MCF 10A (cell line): ENCODE measurements around the gene TARP.
"Not testable (repeated sequence)": the region's sequence is repeated elsewhere in the genome, so short reads cannot be mapped to it uniquely, and the experiment has no call there.

Experiments used
- BruUV-seq: library from RNA; stranded (reverse); fragments of 400-500 nt; replicated peaks from 2 replicates; lab custom pipeline; 2021; lab: Mats Ljungman, UMichigan
- CTCF ChIA-PET: fragments of 300-600 bp; sonication (Branson Sonifier 250); formaldehyde crosslinking; extraction: SDS; loops from one replicate; lab custom pipeline; 2021; ENCODE audit warnings: antibody characterized with exemption, inconsistent platforms; lab: Yijun Ruan, JAX
- POLR2A ChIA-PET: fragments of 300-600, 350-650 bp; sonication (Branson Sonifier 250); formaldehyde crosslinking; extraction: SDS; loops from one replicate; lab custom pipeline; 2020; ENCODE audit warnings: antibody characterized with exemption, inconsistent platforms; lab: Yijun Ruan, JAX
- DNase-seq: peaks from one replicate; pipeline ENCODE4 v3.0.0-alpha.2; 2018; ENCODE audit not compliant: unreplicated experiment
- H3K27ac Mint-ChIP-seq: one replicate; pipeline ENCODE4 v1.8.0; 2022; ENCODE audit warnings: mild to moderate bottlenecking, low read depth, mixed read lengths; ENCODE audit not compliant: unreplicated experiment
- H3K27me3 Mint-ChIP-seq: one replicate; pipeline ENCODE4 v1.8.0; 2022; ENCODE audit warnings: mixed read lengths; ENCODE audit not compliant: insufficient read depth, unreplicated experiment
- H3K36me3 Mint-ChIP-seq: one replicate; pipeline ENCODE4 v1.8.0; 2022; ENCODE audit warnings: mild to moderate bottlenecking, moderate library complexity, mixed read lengths; ENCODE audit not compliant: insufficient read depth, unreplicated experiment
- H3K4me1 Mint-ChIP-seq: one replicate; pipeline ENCODE4 v1.8.0; 2022; ENCODE audit warnings: mixed read lengths; ENCODE audit not compliant: insufficient read depth, unreplicated experiment
- H3K4me3 Mint-ChIP-seq: one replicate; pipeline ENCODE4 v1.8.0; 2022; ENCODE audit warnings: mild to moderate bottlenecking, moderate library complexity, mixed read lengths; ENCODE audit not compliant: unreplicated experiment
- H3K9me3 Mint-ChIP-seq: one replicate; pipeline ENCODE4 v1.8.0; 2022; ENCODE audit warnings: mixed read lengths; ENCODE audit not compliant: unreplicated experiment
- intact Hi-C: fragments of 100-400 bp; cut with micrococcal nuclease; formaldehyde crosslinking; loops from 2 replicates; pipeline ENCODE4 v1.14.1; 2022
- TF ChIP-seq, protein P1 (sequence below): fragments of 200-600 bp; IDR thresholded peaks from one replicate; pipeline ENCODE4 v1.8.0; 2022; ENCODE audit warnings: antibody characterized with exemption, mild to moderate bottlenecking; ENCODE audit not compliant: unreplicated experiment

TARP gene

DNA sequence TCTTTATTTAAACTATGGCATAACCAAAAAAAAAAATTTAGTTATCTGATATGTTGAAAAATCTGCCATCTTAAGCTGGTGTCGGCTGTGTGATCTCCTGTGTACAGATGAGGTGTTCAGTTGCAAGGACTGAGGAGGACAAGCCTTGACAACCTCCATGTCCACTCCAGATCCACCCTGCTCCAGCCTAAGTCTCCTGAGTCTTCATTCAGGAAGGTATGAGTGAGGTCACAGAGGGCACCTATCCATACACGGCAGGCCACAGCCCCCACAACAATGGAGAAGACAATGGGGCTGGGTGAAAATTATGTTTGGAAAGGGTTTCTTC, 16.1 kb downstream of the TARP start:
- no peaks in the 10 kb centered on the region for H3K4me1 Mint-ChIP-seq
- H3K36me3 Mint-ChIP-seq = no peaks in the 10 kb centered on the region
- no TSS peak for BruUV-seq
- intact Hi-C loops = no loop called here
- CTCF ChIA-PET = interaction anchor here (1.4 kb wide), 1 partner anchor 35 kb away, joined by 4 read pairs; no protein-coding TSS in a partner anchor
- DNase-seq = no peak
- peaks cover 84% of the 10 kb centered on the region for H3K27me3 Mint-ChIP-seq
- no peak overlapping the region for H3K27ac Mint-ChIP-seq
- POLR2A ChIA-PET = no interaction called here
- no peak overlapping the region for H3K4me3 Mint-ChIP-seq
- H3K9me3 Mint-ChIP-seq = no peaks in the 10 kb centered on the region
- TF ChIP-seq, protein P1, sequence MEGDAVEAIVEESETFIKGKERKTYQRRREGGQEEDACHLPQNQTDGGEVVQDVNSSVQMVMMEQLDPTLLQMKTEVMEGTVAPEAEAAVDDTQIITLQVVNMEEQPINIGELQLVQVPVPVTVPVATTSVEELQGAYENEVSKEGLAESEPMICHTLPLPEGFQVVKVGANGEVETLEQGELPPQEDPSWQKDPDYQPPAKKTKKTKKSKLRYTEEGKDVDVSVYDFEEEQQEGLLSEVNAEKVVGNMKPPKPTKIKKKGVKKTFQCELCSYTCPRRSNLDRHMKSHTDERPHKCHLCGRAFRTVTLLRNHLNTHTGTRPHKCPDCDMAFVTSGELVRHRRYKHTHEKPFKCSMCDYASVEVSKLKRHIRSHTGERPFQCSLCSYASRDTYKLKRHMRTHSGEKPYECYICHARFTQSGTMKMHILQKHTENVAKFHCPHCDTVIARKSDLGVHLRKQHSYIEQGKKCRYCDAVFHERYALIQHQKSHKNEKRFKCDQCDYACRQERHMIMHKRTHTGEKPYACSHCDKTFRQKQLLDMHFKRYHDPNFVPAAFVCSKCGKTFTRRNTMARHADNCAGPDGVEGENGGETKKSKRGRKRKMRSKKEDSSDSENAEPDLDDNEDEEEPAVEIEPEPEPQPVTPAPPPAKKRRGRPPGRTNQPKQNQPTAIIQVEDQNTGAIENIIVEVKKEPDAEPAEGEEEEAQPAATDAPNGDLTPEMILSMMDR = no peak

DNA sequence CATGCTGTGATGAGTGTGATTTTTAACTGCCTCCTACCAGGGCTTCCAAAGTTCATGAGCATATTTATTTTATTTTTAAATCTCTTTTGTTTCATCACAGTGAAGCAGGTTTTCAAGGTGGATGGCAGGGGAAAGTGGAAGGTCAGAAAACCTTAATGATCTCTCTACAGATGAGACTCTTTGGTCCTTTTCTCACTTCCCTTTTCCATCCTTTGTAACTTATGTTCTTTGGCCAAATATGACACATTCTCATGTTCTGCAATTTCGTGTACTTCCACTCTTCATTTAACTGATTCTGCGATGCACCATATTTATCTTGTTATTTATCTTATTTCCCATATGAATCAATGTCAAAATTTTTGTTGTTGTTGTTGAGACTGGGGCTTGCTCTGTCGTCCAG, 23.6 kb downstream of the TARP start:
- BruUV-seq, DNase-seq, H3K4me1 Mint-ChIP-seq, H3K9me3 Mint-ChIP-seq, H3K36me3 Mint-ChIP-seq, H3K27ac Mint-ChIP-seq, POLR2A ChIA-PET, CTCF ChIA-PET, H3K4me3 Mint-ChIP-seq, intact Hi-C loops: not testable (repeated sequence)
- peaks cover 82% of the 10 kb centered on the region for H3K27me3 Mint-ChIP-seq

DNA sequence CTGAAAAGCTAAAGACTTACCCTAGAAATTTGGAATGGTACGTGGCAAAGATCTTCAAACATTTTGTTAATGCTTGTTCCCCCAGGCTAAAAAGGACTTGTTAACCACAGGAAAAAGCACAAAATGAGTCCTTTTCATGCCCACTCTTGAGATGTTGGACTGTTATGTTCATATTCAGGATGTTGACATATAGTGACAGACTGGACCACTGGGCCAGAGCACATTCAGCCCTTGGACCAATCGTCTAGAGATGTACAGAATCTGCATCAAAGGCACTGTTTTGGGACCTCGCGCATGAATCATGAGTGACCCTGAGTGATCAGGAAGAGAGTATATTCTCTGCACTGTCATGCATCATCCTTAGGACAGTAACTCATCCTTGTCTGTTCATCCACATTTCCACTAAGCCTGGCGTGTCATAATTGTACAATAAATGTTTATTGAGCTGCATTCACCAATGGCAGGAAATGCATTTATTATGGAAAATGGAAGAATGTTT, 25.3 kb downstream of the TARP start:
- Mint-ChIP-seq H3K27ac (no peak overlapping the region), H3K4me1 (no peaks in the 10 kb centered on the region), H3K4me3 (no peak overlapping the region), H3K27me3 (peaks cover 89% of the 10 kb centered on the region), H3K9me3 (no peaks in the 10 kb centered on the region), H3K36me3 (no peaks in the 10 kb centered on the region)
- BruUV-seq = no TSS peak
- ChIA-PET CTCF (interaction anchor here (0.6 to 0.7 kb wide), 2 partner anchors 13 to 1447 kb away, joined by 3 to 5 read pairs; no protein-coding TSS in a partner anchor), POLR2A (no interaction called here)
- DNase-seq = no peak
- intact Hi-C loops = no loop called here
- TF ChIP-seq, protein P1 = no peak

DNA sequence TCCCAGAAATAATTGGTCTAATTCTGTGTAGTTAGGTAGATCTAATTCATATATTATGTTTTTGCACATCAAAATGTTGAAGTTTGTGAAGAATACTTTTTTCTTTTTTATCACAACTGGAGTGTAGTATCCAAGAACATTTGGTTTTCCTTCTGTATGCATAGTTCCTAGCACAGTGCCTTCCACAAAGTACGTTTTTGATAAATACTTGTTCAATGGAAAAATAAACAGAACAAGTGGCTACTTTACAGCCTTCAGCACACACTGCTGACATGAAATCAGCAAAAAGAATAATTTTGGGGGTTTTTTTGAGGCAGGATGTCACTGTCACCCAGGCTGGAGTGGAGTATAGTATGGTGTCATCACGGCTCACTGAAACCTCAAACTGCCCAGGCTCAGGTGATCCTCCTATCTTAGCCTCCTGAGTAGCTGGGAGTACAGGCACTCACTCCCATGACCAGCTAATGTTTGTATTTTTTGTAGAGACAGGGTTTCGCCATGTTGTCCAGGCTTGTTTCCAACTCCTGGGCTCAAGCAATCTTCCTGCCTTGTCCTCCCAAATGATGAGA, 27.9 kb downstream of the TARP start:
- H3K9me3 Mint-ChIP-seq = no peaks in the 10 kb centered on the region
- BruUV-seq = no TSS peak
- H3K27me3 Mint-ChIP-seq = peaks cover 83% of the 10 kb centered on the region

More for the DNA sequence above, 27.9 kb downstream of the TARP start:
- ChIA-PET CTCF (no interaction called here), POLR2A (no interaction called here)
- TF ChIP-seq, protein P1 = no peak
- Mint-ChIP-seq H3K36me3 (no peaks in the 10 kb centered on the region), H3K27ac (no peak overlapping the region), H3K4me3 (no peak overlapping the region), H3K4me1 (no peaks in the 10 kb centered on the region)
- no peak for DNase-seq
- intact Hi-C loops = no loop called here
